ENCODE results near the gene AOC2. TPM values are rescaled to one million over a fixed set of nuclear protein-coding genes. Genes with fewer than 3 reads are reported as not detected.

The AOC2 gene
- total RNA-seq, 4 donors from 2014 or later, result 0.81 to 1.7 (median 1.4) TPM

DNA sequence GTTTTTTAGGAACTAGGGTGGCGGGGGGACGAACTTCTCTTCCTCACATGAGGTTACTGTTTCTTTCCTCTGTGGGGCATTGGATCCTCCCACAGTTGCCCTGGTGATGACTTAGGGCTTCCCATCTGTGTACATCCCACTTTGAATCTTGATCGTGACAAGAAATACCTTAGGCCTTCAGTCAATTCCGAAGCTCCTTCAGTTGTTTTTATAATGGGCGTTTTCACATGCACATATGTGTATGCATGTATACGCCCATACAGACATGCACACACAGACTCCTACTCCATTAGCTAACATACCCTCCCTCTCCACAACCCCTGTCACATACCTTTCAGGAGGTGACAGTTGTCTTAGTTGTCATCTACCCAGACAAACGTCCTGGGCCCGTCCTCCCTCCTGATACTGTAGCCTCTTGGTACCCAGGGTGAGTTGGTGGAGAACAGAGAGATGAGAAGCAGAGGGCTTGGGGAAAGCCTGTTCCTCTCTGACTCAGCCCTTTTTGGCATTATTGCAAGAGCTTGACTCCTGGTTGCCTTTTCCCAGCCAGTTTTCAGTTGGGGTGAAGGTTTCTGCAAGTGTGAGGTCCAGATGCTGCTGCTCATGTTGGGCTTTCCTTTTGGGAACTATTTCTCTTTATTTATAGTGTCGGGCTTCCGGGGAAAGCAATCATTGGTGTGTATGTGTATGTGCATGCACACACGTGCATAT, 2.2 kb upstream of the AOC2 start:
- WGBS, 2 donors (ENCODE audit: low coverage in 1 of 2), result 56 to 61% methylated on average over 7 to 8 of the region's 11 CpGs
- no peak for ATAC-seq
- peaks cover 3 to 89% of the 10 kb centered on the region in 2 donors for H3K36me3 ChIP-seq

GRCh38 chr17:42843358-42843934, 934 bp upstream of the AOC2 start:
- Histone ChIP-seq H3K36me3 (peaks cover 3 to 76% of the 10 kb centered on the region in 2 donors), H3K4me3 (no peak overlapping the region), H3K27ac (peak overlapping the region in 3 of 4 donors; percentile 27 to 62 (median 59)), H3K27me3 (no peaks in the 10 kb centered on the region), H3K9me3 (no peaks in the 10 kb centered on the region), H3K4me1 (peaks cover 0 to 40% (median 5%) of the 10 kb centered on the region in 3 donors)
- peak; percentile 63 for ATAC-seq
- WGBS, 2 donors (ENCODE audit: low coverage in 1 of 2), result 7 to 15% methylated on average over 4 to 6 of the region's 6 CpGs
- TF ChIP-seq, protein P1, sequence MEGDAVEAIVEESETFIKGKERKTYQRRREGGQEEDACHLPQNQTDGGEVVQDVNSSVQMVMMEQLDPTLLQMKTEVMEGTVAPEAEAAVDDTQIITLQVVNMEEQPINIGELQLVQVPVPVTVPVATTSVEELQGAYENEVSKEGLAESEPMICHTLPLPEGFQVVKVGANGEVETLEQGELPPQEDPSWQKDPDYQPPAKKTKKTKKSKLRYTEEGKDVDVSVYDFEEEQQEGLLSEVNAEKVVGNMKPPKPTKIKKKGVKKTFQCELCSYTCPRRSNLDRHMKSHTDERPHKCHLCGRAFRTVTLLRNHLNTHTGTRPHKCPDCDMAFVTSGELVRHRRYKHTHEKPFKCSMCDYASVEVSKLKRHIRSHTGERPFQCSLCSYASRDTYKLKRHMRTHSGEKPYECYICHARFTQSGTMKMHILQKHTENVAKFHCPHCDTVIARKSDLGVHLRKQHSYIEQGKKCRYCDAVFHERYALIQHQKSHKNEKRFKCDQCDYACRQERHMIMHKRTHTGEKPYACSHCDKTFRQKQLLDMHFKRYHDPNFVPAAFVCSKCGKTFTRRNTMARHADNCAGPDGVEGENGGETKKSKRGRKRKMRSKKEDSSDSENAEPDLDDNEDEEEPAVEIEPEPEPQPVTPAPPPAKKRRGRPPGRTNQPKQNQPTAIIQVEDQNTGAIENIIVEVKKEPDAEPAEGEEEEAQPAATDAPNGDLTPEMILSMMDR (IDR thresholded peaks at IDR 0.05), result peak in 3 of 4 experiments; percentile 89 to 98 (median 91)
- TF ChIP-seq POLR2AphosphoS5 (IDR thresholded peaks at IDR 0.05) (no peak), EP300 (IDR thresholded peaks at IDR 0.05) (no peak), POLR2A (IDR thresholded peaks at IDR 0.05) (no peak)

More for the DNA sequence above, 2.2 kb upstream of the AOC2 start:
- peaks cover 0 to 36% (median 2%) of the 10 kb centered on the region in 3 donors for H3K4me1 ChIP-seq
- no peaks in the 10 kb centered on the region for H3K9me3 ChIP-seq
- H3K4me3 ChIP-seq, result no peak overlapping the region
- TF ChIP-seq EP300 (IDR thresholded peaks at IDR 0.05) (no peak), POLR2AphosphoS5 (IDR thresholded peaks at IDR 0.05) (no peak), POLR2A (IDR thresholded peaks at IDR 0.05) (no peak)
- TF ChIP-seq, protein P1 (IDR thresholded peaks at IDR 0.05), result no peak
- H3K27ac ChIP-seq, result no peak overlapping the region
- H3K27me3 ChIP-seq, result no peaks in the 10 kb centered on the region

GRCh38 chr17:42844761-42845555, 578 bp downstream of the AOC2 start:
- H3K4me3 ChIP-seq, result no peak overlapping the region
- H3K36me3 ChIP-seq, result peaks cover 0 to 60% of the 10 kb centered on the region in 2 donors
- no peaks in the 10 kb centered on the region for H3K9me3 ChIP-seq
- TF ChIP-seq POLR2AphosphoS5 (IDR thresholded peaks at IDR 0.05), result no peak
- TF ChIP-seq EP300 (IDR thresholded peaks at IDR 0.05), result no peak
- TF ChIP-seq, protein P1 (IDR thresholded peaks at IDR 0.05), result no peak
- no peak for TF ChIP-seq POLR2A (IDR thresholded peaks at IDR 0.05)
- H3K27ac ChIP-seq, result peak overlapping the region in 3 of 4 donors; percentile 29 to 66 (median 59)
- H3K4me1 ChIP-seq, result peaks cover 0 to 52% (median 8%) of the 10 kb centered on the region in 3 donors
- 86 to 93% methylated on average over 1 to 6 of the region's 24 CpGs for WGBS, 2 donors (ENCODE audit: low coverage in 1 of 2)
- no peaks in the 10 kb centered on the region for H3K27me3 ChIP-seq
- no peak for ATAC-seq

GRCh38 chr17:42845556-42845917, 1.2 kb downstream of the AOC2 start:
- no peak for ATAC-seq
- Histone ChIP-seq H3K27me3 (no peaks in the 10 kb centered on the region), H3K36me3 (peaks cover 0 to 55% of the 10 kb centered on the region in 2 donors), H3K4me1 (peaks cover 0 to 58% (median 11%) of the 10 kb centered on the region in 3 donors), H3K27ac (peak overlapping the region in 3 of 4 donors; percentile 56 to 66 (median 59)), H3K4me3 (no peak overlapping the region), H3K9me3 (no peaks in the 10 kb centered on the region)
- WGBS, 2 donors (ENCODE audit: low coverage in 1 of 2), result 95% methylated on average over 3 of the region's 12 CpGs; no CpG with 5 or more reads in 1 of the 2 donors
- TF ChIP-seq POLR2AphosphoS5 (IDR thresholded peaks at IDR 0.05), result no peak
- no peak for TF ChIP-seq EP300 (IDR thresholded peaks at IDR 0.05)
- TF ChIP-seq, protein P1 (IDR thresholded peaks at IDR 0.05), result no peak
